Activated T-helper 9 cell treated with anti-CD3 and anti-CD28 coated beads, Interleukin-2, amount 50 U/mL, for 16 hours (primary cell): ENCODE results near the gene TMPRSS5.

ENCODE experiments used
- DNase-seq: peaks from one replicate; pipeline ENCODE4 v3.0.0-alpha.2; 2020; ENCODE audit warnings: low read depth

Gene TMPRSS5

DNA sequence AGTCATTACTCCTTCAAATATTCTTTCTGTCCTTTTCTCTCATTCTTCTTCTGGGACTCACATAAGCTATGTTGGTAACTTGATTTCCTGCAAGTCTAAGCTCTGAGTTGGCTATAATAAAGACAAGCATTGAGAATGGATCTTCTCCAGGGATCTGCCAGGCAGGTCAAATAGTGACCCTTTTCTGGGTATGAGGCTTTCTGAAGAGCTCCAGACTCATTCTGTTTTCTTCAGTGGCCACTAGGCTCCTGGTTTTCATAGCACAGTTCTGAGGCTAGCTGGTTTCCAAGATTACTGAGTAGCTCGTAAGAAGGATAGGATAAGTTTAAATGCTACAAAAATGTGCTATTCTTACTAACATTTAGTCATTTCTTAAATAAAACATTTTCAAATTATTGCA lies 38.3 kb downstream of the TMPRSS5 start:
- no peak for DNase-seq

DNA sequence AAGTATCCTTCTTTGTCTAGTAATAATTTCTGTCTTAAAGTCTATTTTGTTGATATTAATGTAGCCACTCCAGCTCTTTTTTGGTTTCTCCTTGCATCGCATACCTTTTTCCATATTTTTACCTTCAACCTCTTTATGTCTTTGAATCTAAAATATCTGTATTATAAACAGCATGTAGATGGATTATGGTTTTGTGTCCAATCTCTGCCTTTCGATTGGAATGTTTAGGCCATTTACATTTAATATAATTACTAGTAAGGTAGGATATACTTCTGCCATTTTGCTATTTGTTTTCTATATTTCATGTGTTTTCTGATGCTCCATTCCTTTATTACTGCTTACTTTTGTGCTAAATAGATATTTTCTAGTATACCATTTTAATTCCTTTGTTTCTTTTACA lies 39.5 kb downstream of the TMPRSS5 start:
- DNase-seq = no peak

DNA sequence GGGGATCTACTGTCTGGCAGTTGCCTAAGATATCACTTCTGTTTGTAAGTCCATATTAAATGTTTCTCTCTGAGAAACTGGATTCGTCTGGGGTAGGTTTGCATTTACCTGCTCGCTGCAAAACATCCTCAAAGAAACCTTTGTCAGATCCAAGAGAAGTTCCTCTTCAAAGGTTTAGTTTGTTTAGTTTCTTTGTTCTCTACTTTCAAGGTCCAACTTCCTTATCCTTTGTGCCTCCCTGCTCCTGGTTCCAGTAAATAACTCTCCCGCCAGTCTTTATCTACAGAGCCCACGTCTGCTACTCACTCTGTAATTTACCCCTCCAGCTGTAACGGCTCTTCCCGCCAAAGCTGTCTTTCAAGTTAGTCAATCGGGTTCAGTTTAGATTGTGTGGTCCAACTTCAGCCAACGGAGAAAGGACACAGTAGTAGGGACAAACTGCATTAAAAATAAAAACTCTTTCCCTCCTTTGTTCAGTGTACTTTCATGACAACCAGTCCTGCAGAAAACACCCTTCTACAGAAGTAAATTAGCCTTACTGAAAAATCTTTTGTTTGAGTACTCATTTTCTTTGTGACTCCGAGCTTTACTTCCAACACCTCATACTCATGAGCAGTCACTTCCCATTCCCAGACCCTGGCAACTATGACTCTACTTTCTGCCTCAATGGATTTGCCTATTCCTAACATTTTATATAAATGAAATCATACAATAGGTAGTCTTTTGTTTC lies 41.0 kb downstream of the TMPRSS5 start:
- DNase-seq = no peak

DNA sequence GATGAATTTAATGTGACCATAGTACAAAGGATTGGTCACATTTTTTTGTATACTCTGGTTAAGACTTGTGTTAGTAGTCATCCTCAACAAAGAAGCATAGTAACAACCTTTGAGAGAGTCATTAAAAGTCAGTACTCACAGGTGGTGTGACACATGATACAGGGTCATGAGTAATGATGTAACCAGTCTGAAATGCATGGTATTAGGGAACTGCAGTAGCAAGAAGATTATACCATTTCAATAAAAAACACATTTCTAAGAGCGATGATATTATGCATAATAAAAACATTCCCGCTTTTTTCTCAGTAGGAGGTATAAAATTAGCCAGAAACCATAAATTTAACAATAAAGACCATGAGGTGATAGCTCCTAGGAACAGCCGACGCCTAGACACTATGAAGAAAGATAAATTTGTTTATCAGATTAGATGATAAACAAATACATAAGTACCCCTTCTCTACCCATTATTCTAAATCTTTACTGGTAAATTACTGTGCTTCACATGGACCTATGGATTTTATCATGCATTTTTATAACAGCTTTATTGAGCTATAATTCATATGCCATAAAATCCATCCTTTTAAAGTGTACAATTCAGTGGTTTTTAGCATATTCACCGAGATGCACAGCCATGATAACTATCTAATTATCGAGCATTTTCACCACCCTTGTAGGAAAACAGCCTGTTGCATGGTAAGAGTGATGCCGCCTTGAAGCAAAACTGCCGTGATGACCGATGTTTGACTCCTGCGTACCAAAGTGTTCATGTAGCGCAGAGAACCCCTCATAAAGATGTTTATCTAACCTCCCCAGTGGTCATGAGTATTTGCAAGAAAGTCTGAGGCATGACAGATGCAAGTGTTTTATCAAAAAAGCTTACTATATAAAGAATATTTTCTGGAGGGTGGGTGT lies 41.8 kb downstream of the TMPRSS5 start:
- DNase-seq = no peak

DNA sequence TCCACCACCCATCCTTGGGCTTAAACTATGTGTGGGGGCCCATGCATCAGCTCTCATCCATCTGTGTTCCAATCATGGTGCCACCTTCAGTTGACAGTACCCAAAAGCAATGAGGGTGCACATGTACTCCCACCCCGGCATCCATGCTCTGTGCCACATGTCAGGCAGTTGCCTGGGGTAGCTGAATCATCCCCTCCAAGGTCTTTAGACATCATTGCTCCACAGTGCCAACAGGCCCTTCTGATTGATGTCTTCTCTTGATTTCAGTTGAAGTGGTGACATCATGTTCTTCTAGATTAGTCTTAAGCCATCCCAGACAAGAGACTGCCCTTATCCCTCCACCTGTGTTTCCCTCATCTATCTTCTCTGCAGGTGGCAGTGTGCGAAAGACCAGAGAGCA lies 42.5 kb downstream of the TMPRSS5 start:
- DNase-seq = no peak

DNA sequence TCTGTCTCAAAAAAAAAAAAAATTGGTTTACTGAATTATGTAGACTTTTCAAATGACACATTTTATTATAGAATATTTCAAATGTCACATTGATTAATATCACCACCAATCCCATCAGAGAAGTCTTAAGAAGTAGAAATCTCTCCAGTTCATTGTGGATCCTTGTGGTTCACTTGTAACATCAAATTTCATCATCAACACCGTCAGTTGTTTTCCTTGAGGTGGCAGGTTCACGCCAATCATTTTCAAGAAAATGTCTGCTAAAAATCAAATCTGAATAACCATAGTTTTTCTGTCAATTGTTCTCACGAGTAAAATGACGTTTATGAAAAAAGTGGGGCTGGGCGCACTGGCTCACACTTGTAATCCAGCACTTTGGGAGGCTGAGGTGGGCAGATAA lies 50.3 kb downstream of the TMPRSS5 start:
- DNase-seq = no peak

DNA sequence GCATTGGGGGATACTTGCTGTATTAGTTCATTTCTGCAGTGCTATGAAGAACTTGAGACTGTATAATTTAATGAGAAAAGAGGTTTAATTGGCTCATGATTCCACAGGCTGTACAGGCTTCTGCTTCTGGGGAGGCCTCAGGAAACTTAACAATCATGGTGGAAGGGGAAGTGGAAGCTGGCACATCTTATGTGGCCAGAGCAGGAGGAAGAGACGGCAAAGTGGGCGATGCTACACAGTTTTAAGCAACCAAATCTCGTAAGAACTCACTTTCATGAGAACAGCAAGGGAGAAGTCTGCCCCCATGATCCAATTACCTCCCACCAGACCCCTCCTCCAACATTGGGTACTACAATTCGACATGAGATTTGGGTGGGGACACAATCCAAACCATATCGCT lies 55.1 kb downstream of the TMPRSS5 start:
- no peak for DNase-seq

DNA sequence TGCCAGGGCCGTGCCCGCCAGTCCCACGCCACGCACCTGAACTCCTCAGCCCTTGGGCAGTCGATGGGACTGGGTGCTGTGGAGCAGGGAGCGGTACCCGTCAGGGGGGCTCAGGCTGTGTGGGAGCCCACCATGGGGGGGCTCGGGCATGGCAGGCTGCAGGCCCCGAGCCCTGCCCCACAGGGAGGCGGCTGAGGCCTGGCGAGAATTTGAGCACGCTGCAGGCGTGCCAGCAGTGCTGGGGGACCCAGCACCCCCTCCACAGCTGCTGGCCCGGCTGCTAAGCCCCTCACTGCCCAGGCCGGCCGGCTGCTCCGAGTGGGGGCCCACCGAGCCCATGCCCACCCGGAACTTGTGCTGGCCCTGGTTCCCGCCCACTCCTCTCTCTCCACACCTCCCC lies 56.8 kb downstream of the TMPRSS5 start:
- DNase-seq = no peak

DNA sequence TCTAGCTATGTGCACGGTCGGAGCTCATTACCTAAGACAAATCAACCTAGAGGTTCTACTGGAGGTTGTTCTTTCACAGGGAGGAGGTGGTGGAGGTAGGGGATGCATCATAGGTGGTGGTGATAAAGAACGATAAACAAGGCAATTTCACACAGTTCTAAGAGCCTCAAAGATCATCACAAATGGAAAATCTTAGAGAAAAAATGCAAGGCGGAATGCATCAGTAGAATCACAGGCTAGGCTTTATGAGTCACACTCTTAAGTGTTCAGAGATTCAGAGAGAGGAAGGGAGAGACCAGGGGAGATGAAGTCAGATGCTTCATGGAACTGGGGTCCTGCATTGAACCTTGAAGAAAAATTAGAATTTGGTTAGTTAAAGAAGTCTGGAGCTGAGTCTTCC lies 58.3 kb downstream of the TMPRSS5 start:
- DNase-seq = no peak

DNA sequence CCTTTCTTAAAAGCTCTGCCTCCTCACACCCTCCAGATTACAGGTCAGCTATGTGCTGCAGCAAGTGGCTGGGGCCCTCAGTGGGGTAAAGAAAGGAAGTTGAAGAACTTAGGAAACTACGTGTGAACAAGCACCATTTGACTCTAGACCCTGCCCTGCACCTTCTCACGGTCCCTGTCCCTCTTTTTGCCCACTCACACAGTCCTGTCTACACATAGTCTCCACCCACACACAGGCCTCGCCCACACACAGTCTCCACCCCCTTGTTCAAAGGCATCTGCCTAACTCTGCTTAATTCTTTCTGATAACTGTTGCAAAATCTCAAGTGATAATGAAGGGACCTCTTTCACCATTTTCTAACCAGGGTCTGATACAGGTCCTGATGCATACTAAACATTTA lies 59.0 kb downstream of the TMPRSS5 start:
- no peak for DNase-seq

DNA sequence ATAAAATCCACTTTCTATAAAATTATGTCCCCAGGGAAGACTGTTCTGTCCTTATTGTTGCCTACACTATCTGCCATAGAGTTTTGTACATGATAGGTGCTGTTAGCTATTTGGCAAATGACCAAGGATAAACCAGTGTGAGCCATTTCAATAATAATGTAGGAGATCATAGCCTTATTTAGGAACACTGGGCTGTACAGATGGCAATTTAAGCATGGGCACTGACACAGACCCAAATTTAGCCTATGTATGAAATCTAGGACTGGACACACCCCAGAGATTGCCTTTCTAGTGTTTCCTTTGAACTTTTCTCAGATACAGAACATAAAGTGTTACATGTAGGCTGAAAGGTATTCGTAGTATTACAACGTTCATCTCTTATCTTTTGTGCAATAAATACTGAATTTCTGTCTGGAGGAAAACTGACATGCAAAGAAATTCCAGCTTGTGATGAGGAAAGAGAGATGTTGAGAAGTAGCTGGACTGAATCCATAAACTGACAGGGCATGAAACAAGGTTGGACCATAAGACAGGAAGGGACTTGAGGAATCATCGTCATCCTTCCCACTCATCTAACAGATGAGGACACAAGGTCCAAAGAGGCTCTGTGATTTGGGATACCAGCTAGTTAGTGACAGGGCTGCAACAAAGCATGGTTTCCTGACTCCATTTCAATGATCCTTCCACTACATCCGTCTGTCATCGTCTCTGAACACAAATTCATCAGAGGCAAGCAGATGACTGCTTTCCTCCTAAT lies 60.3 kb downstream of the TMPRSS5 start:
- no peak for DNase-seq

DNA sequence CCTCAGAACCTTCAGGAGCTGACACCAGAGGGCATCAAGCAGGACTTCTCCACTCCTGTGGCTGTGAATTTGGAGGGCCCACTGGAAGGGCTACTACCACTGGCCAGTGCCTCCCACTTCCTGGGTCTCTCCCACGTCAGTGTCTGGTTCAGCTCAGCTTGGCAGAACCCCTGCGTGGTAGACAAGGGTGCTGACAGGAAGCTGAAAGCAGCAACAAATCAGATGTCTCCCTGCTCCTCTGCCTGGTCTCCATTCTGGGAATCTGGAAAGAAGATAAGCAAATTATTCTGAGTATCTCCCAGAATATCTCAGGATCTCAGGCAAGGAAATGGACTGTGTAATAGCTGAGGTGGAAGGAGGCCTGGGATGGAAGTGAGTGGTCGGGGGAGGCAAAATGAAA lies 61.5 kb downstream of the TMPRSS5 start:
- DNase-seq = no peak

DNA sequence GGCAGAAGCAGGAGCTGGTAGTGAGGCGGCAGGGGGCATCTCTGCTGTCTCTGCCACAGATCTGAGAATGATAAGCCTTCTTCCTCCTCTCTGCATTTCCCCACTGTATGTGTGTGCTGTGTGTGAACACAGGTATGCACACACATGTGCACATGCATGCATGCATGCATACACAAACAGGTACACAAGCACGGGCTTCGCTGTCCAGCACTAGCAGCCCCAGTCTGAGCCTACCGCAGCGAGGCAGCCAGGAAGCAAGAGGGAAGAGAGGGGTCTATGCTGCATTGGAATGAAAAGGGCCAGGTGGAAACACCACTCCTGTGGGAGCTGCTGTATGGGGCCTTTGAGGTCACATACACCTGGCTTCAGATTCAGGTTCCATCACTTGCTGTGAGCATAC lies 62.4 kb downstream of the TMPRSS5 start:
- DNase-seq = no peak

DNA sequence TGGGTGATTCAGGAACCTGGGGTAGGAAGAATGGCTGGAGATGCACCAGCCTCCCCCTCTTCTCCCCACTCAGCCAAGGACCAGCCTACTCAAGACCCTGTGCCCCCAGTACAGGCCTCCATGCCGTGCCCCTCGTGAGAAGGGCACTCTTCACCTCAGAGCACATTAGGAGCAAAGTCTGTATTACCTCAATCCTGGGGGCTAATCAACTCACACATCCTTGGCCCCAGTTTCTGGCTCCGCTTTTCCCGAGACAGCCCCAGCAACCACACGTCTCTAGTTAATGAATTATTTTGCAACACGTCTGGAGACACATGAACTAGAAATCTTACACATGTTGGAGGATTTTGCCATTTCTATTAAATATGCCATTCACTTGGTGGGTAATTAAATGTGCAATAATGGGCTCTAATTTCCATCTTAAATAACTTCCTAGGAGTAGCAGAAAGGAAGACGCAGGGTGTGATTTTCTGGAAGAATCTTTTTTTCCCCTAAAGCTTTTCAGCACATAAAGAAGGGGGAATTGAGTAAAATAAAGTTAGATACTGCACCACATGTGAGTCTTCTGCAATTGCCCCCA lies 63.0 kb downstream of the TMPRSS5 start:
- DNase-seq = no peak

DNA sequence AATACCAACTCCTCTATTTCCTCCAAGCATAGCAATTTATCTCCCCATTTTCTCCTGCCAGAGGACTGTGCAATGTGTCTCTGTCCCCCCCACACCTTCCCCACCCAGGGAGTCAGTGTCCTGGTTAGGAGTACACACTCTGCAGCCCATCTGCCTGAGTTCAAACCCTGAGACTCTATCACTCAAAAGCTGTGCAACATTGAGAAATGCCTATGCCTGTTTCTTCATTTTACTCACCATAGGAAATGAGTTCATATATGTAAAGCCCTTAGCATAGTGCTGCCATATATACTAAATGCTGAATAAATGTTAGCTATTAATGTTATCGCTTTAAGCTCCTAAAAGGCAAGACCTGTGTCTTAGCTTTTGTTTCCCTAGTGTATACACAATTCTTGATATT lies 64.0 kb downstream of the TMPRSS5 start:
- no peak for DNase-seq

DNA sequence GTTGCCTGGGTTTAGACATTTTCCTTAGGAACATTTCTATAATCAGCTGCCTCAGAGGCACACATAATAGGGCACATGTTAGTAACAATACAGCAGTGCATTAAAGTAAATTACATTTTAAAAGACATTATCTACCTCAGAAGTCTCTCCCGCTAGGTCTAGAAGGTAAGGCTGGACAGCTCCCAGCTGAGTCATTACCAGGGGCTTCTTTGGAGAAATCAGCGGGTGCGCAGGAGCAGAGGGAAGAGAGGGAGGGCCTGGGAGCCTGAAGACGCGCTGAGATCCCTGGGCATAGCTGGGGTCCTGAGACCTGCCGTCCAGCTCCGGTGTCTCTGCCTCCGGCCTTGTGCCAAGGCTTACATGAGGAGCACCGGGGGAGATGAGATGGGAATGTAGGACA lies 67.7 kb downstream of the TMPRSS5 start:
- no peak for DNase-seq

DNA sequence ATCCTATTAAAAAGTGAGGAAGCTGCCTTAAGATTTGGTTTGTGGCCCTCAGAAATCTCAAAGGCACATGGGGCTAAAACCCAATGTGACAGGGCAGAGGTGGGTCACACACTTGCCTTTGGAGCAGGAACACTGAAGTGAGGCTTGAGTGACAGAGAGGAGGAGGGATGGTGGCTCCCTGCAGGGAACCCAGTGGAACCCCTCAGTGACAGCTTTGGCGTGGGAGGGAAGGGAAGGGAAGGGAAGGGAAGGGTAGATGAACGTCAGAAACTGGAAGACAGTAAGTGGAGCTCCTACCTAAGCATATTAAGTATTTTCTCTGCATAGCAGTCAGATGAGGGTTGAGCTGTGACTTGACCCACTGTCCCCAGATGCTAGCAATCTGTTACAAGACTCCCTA lies 68.5 kb downstream of the TMPRSS5 start:
- no peak for DNase-seq
